Loucy (cell line): Measurements from ENCODE around the gene CDRT4.

Source experiments
- H2AFZ ChIP-seq: fragments of 200-600 bp; sonication (generic); 2 replicates; pipeline ENCODE4 v1.6.0; 2016; ENCODE audit warnings: antibody characterized with exemption, mild to moderate bottlenecking, low read length, moderate library complexity
- H3F3A ChIP-seq: fragments of 200-600 bp; 2 replicates; pipeline ENCODE4 v1.6.0; 2016; ENCODE audit warnings: antibody characterized with exemption, low read depth, mild to moderate bottlenecking
- H3K27me3 ChIP-seq: fragments of 200-600 bp; sonication (generic); 2 replicates; pipeline ENCODE4 v1.6.1; 2014; ENCODE audit warnings: low read length, mild to moderate bottlenecking; ENCODE audit not compliant: insufficient read depth, poor library complexity, severe bottlenecking
- H3K36me3 ChIP-seq: fragments of 200-600 bp; sonication (generic); 2 replicates; pipeline ENCODE4 v1.6.1; 2016; ENCODE audit warnings: low read length; ENCODE audit not compliant: insufficient read depth
- H3K4me1 ChIP-seq: fragments of 200-600 bp; sonication (generic); 2 replicates; pipeline ENCODE4 v1.5.1; 2014; ENCODE audit warnings: low read length, mild to moderate bottlenecking; ENCODE audit not compliant: insufficient read depth, poor library complexity, severe bottlenecking
- H3K4me2 ChIP-seq: fragments of 200-600 bp; sonication (generic); 2 replicates; pipeline ENCODE4 v1.6.0; 2014; ENCODE audit warnings: antibody characterized with exemption, low read length, low read depth, mild to moderate bottlenecking; ENCODE audit not compliant: poor library complexity, severe bottlenecking
- H3K4me3 ChIP-seq: fragments of 200-600 bp; sonication (generic); 2 replicates; pipeline ENCODE4 v1.5.1; 2014; ENCODE audit warnings: low read length, mild to moderate bottlenecking, mixed read lengths; ENCODE audit not compliant: poor library complexity, severe bottlenecking
- H3K79me2 ChIP-seq: fragments of 200-600 bp; sonication (generic); 2 replicates; pipeline ENCODE4 v1.6.1; 2014; ENCODE audit warnings: low read length; ENCODE audit not compliant: insufficient read depth
- H3K9ac ChIP-seq: fragments of 200-600 bp; sonication (generic); 2 replicates; pipeline ENCODE4 v1.6.0; 2014; ENCODE audit warnings: mild to moderate bottlenecking, low read depth, low read length, moderate library complexity; ENCODE audit not compliant: poor library complexity, severe bottlenecking
- H3K9me2 ChIP-seq: fragments of 200-600 bp; sonication (generic); replicated peaks from 2 replicates; pipeline ENCODE4 v1.6.1; 2016; ENCODE audit warnings: low read depth, low read length, mixed read lengths
- H3K9me3 ChIP-seq: fragments of 200-600 bp; sonication (generic); 2 replicates; pipeline ENCODE4 v1.6.1; 2014; ENCODE audit warnings: mild to moderate bottlenecking, antibody characterized with exemption, low read length, low read depth; ENCODE audit not compliant: insufficient read depth
- H4K20me1 ChIP-seq: fragments of 200-600 bp; sonication (generic); 2 replicates; pipeline ENCODE4 v1.6.0; 2014; ENCODE audit warnings: antibody characterized with exemption, low read length, mild to moderate bottlenecking; ENCODE audit not compliant: insufficient read depth, poor library complexity, severe bottlenecking
- CTCF ChIP-seq: fragments of 200-600 bp; sonication (generic); conservative IDR thresholded peaks from 2 replicates; pipeline ENCODE4 v1.5.1; 2014; ENCODE audit warnings: mild to moderate bottlenecking, antibody characterized with exemption, low read length
- EZH2phosphoT487 ChIP-seq: fragments of 200-600 bp; IDR thresholded peaks from 2 replicates; pipeline ENCODE4 v1.6.1; 2018; ENCODE audit warnings: antibody characterized with exemption, mild to moderate bottlenecking, moderate library complexity, borderline replicate concordance

CDRT4 gene

DNA sequence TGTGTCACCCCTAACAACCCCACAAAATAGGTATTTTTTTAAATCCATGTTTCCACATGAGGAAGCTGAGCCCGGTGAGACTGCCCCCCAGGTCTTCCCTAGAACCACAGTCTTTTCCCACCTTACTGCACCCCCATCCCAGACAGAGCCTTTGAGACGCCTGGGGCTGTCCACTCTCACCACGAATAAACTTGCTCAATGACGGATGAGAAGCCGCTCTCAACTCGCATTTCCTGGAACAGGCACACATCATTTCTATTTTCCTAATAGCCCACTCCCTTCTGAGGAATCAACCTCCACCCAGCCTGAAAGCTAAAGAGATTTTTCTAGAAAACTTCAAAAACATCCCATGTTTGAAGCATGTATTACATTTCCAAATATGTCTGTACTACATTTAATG is 14.1 kb upstream of the CDRT4 start:
- Histone ChIP-seq H3K27me3 (no peaks in the 10 kb centered on the region), H3K4me2 (no peak overlapping the region), H3K9me2 (no peaks in the 10 kb centered on the region), H3K79me2 (no peaks in the 10 kb centered on the region), H3F3A (no peaks in the 10 kb centered on the region), H2AFZ (no peak overlapping the region), H4K20me1 (no peaks in the 10 kb centered on the region), H3K4me3 (no peak overlapping the region), H3K36me3 (no peaks in the 10 kb centered on the region), H3K9me3 (no peaks in the 10 kb centered on the region), H3K4me1 (no peaks in the 10 kb centered on the region), H3K9ac (no peak overlapping the region)
- TF ChIP-seq CTCF, result no peak
- TF ChIP-seq EZH2phosphoT487, result no peak

DNA sequence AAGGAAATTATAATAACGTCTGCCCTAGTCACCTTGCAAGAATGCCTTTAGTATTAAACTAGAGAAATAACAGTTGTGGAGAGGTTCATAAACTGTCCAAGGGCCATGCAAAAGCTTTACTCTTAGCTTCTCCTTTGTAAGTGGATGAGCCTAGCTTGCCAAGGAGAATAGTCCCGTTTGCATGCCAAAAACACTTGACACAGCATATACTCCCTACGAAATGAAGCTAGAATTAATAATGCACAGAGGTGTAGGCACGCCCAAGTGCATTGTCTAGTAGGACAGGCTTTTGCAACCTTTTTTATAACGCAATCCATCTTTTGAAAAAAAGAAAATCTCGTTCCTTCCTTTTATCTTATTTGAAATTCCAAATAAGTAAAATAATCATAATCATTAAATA is 12.8 kb upstream of the CDRT4 start:
- Histone ChIP-seq H3K9ac (no peak overlapping the region), H3K36me3 (no peaks in the 10 kb centered on the region), H2AFZ (no peak overlapping the region), H3K9me2 (no peaks in the 10 kb centered on the region), H3K79me2 (no peaks in the 10 kb centered on the region), H3K4me1 (no peaks in the 10 kb centered on the region), H3F3A (no peaks in the 10 kb centered on the region), H3K9me3 (no peaks in the 10 kb centered on the region), H4K20me1 (no peaks in the 10 kb centered on the region), H3K4me2 (no peak overlapping the region), H3K27me3 (no peaks in the 10 kb centered on the region), H3K4me3 (no peak overlapping the region)
- TF ChIP-seq EZH2phosphoT487, result no peak
- TF ChIP-seq CTCF, result no peak

GRCh38 chr17:15479703-15480102 is 12.3 kb upstream of the CDRT4 start:
- Histone ChIP-seq H3K9ac (no peak overlapping the region), H3K79me2 (no peaks in the 10 kb centered on the region), H3K4me3 (no peak overlapping the region), H3K9me2 (no peaks in the 10 kb centered on the region), H3K36me3 (no peaks in the 10 kb centered on the region), H3K27me3 (no peaks in the 10 kb centered on the region), H3K9me3 (no peaks in the 10 kb centered on the region), H3K4me1 (no peaks in the 10 kb centered on the region), H4K20me1 (no peaks in the 10 kb centered on the region), H2AFZ (no peak overlapping the region), H3K4me2 (no peak overlapping the region), H3F3A (no peaks in the 10 kb centered on the region)
- no peak for TF ChIP-seq CTCF
- TF ChIP-seq EZH2phosphoT487, result no peak
